Measurements from ENCODE around the gene SLC26A4. TPM values are rescaled to one million over a fixed set of nuclear protein-coding genes. Genes with fewer than 3 reads are reported as not detected.
A peak's percentile ranks its signal among the peaks of the same experiment; 100 is the strongest.

The SLC26A4 gene
- total RNA-seq, 1 experiment from 2014 or later = 0.09 TPM

DNA sequence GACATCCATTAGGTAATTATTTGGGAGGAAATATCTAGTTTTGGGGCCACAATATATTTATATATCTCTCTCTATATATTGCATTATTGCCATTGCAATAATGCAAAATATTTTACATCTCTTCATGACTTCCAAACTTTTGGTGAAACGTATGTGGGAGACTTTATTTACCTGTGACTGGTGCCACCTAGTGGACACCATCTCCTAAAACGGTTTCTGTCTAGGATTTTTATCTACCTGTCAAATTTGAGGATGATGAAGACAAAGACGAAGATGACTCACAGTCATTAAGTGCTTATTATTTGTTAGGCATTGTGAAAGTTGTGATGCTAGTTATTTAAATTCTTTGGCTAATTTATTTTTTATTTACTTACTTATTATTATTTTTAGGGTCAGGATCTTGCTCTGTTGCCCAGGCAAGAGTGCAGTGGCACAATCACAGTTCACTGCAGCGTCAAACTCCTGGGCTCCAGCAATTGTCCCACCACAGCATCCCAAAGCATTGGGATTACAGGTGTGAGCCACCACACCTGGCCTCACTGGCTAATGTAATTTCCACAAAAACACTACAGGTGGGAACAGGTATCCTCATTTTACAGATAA, 64.6 kb downstream of the SLC26A4 start:
- Mint-ChIP-seq H3K36me3 (ENCODE audit: insufficient read depth, unreplicated experiment) (no peaks in the 10 kb centered on the region), H3K27me3 (ENCODE audit: unreplicated experiment) (peaks cover 33% of the 10 kb centered on the region), H3K4me1 (ENCODE audit: low read depth, unreplicated experiment) (no peaks in the 10 kb centered on the region), H3K9me3 (ENCODE audit: low read depth, unreplicated experiment) (no peaks in the 10 kb centered on the region), H3K4me3 (ENCODE audit: low read depth, unreplicated experiment) (no peak overlapping the region), H3K27ac (ENCODE audit: unreplicated experiment) (no peak overlapping the region)
- TF ChIP-seq, protein P1, sequence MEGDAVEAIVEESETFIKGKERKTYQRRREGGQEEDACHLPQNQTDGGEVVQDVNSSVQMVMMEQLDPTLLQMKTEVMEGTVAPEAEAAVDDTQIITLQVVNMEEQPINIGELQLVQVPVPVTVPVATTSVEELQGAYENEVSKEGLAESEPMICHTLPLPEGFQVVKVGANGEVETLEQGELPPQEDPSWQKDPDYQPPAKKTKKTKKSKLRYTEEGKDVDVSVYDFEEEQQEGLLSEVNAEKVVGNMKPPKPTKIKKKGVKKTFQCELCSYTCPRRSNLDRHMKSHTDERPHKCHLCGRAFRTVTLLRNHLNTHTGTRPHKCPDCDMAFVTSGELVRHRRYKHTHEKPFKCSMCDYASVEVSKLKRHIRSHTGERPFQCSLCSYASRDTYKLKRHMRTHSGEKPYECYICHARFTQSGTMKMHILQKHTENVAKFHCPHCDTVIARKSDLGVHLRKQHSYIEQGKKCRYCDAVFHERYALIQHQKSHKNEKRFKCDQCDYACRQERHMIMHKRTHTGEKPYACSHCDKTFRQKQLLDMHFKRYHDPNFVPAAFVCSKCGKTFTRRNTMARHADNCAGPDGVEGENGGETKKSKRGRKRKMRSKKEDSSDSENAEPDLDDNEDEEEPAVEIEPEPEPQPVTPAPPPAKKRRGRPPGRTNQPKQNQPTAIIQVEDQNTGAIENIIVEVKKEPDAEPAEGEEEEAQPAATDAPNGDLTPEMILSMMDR (IDR thresholded peaks at IDR 0.05; ENCODE audit: unreplicated experiment) = peak; percentile 22
- BruUV-seq (replicated peaks) = no TSS peak
- DNase-seq = peak; percentile 44
- intact Hi-C loops (cut with micrococcal nuclease; ENCODE audit: unreplicated experiment) = loop anchor here (1.0 to 10.0 kb wide), 3 partner anchors 140 to 522 kb away; partner anchors contain the start of gene BCAP29
- CTCF ChIA-PET = interaction anchor here (1.6 kb wide), 1 partner anchor 262 kb away, joined by 5 read pairs; no protein-coding TSS in a partner anchor

DNA sequence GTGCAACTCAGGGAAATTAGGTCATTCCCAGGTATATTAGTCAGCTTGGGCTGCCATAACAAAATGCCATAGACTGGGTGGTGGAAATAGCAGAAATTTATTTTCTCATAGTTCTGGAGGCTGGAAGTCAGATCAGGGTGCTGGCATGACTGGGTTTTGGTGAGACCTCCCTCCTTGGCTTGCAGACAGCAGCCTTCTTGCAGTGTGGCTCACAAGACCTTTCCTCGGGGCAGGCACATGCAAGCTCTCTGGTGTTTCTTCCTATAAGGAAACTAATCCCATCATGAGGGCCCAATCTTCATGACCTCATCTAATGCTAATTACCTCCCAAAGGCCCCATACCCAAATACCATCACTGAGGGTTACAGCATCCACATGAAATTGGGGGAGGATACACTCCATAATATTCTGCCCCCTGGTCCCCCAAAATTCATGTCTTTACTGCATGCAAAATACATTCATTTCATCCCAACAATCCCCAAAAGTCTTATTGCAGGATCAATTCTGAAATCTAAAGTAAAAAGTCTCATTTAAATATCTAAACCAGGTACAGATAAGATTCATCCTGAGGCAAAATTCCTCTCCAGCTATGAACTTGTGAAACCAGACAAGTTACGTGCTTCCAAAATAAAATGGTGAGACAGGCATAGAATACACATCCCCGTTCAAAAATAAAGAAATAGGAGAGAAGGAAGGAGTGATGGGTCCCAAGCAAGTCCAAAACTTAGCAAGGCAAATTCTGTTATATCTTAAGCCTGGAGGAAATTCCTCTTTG, 65.9 kb downstream of the SLC26A4 start:
- H3K27me3 Mint-ChIP-seq (ENCODE audit: unreplicated experiment) = peaks cover 33% of the 10 kb centered on the region
- TF ChIP-seq, protein P1 (IDR thresholded peaks at IDR 0.05; ENCODE audit: unreplicated experiment) = no peak
- H3K27ac Mint-ChIP-seq (ENCODE audit: unreplicated experiment) = no peak overlapping the region
- intact Hi-C loops (cut with micrococcal nuclease; ENCODE audit: unreplicated experiment) = loop anchor here (10.0 kb wide), 1 partner anchor 142 kb away; the partner anchor contains the start of gene BCAP29
- no TSS peak for BruUV-seq (replicated peaks)
- no peaks in the 10 kb centered on the region for H3K36me3 Mint-ChIP-seq (ENCODE audit: insufficient read depth, unreplicated experiment)
- no peak for DNase-seq
- no peaks in the 10 kb centered on the region for H3K4me1 Mint-ChIP-seq (ENCODE audit: low read depth, unreplicated experiment)
- no peak overlapping the region for H3K4me3 Mint-ChIP-seq (ENCODE audit: low read depth, unreplicated experiment)
- CTCF ChIA-PET = interaction anchor here (1.6 kb wide), 1 partner anchor 263 kb away, joined by 5 read pairs; no protein-coding TSS in a partner anchor
- no peaks in the 10 kb centered on the region for H3K9me3 Mint-ChIP-seq (ENCODE audit: low read depth, unreplicated experiment)

DNA sequence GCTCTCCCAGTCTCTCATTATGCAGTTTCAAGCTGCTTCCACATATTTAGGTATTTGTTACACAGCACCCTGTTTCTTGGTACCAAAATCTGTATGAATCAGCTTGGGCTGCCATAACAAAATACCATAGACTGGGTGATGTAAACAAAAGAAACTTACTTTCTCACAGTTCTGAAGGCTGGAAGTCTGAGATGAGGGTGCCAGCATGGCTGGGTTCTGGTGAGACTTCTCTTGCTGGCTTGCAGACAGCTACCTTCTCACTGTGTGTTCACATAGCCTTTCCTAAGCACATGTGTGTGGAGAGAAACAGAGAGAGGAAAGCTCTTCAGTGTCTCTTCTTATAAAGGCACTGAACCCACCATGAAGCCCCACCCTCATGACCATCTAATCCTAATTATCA, 67.6 kb downstream of the SLC26A4 start:
- CTCF ChIA-PET = no interaction called here
- TF ChIP-seq, protein P1 (IDR thresholded peaks at IDR 0.05; ENCODE audit: unreplicated experiment) = no peak
- no peak for DNase-seq
- Mint-ChIP-seq H3K9me3 (ENCODE audit: low read depth, unreplicated experiment) (no peaks in the 10 kb centered on the region), H3K27ac (ENCODE audit: unreplicated experiment) (no peak overlapping the region), H3K36me3 (ENCODE audit: insufficient read depth, unreplicated experiment) (no peaks in the 10 kb centered on the region), H3K4me1 (ENCODE audit: low read depth, unreplicated experiment) (no peaks in the 10 kb centered on the region), H3K27me3 (ENCODE audit: unreplicated experiment) (peaks cover 33% of the 10 kb centered on the region), H3K4me3 (ENCODE audit: low read depth, unreplicated experiment) (no peak overlapping the region)
- no TSS peak for BruUV-seq (replicated peaks)
- intact Hi-C loops (cut with micrococcal nuclease; ENCODE audit: unreplicated experiment) = loop anchor here (10.0 kb wide), 1 partner anchor 143 kb away; the partner anchor contains the start of gene BCAP29

DNA sequence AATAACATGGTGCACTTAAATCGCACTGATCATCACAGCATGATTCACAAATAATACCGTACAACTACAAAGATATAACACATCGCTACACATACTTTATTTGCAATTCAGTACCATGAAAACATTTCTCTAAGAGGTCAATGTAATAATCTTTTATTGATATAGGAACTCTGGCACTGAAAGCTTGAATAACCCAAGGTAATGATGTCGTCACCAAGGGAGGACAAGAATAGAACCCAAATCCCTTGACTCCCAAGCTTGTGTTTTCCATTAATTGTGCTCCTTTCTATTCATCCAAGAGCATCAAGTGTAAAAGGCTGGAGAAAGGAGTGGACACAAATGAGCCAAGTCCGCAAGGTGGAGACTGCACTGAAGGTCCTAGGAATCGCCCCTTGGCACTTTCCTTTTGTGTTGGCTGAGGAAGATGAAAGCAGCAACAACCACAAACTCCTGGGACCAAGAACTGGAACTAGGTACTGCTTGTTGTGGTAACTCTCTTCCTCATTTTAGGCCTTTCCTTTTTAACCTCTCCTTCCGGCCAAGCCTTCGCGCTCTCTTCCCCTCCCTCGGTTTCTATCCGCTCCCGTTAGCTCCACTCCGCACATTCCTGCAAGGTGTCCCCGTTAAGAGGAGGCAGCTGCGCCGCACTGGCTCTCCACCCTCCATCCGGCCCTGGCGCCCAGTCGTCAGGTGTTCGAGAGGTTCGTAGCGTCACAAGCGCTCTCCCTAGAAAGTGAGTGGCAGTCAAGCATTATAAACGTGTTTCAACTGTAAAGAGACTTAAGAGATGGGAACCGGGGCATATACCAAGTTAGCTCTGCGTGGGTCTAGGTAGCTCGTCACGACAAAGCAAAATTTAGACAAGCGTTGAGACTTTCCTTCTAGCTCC, 82.3 kb downstream of the SLC26A4 start:
- Mint-ChIP-seq H3K9me3 (ENCODE audit: low read depth, unreplicated experiment) (no peaks in the 10 kb centered on the region), H3K4me1 (ENCODE audit: low read depth, unreplicated experiment) (peaks cover 22% of the 10 kb centered on the region), H3K27ac (ENCODE audit: unreplicated experiment) (peak overlapping the region; percentile 96), H3K36me3 (ENCODE audit: insufficient read depth, unreplicated experiment) (peaks cover 25% of the 10 kb centered on the region), H3K4me3 (ENCODE audit: low read depth, unreplicated experiment) (peak overlapping the region; percentile 96), H3K27me3 (ENCODE audit: unreplicated experiment) (no peaks in the 10 kb centered on the region)
- DNase-seq = no peak
- intact Hi-C loops (cut with micrococcal nuclease; ENCODE audit: unreplicated experiment) = loop anchor here (2.0 kb wide), 1 partner anchor 136 kb away; no protein-coding TSS in a partner anchor
- TF ChIP-seq, protein P1 (IDR thresholded peaks at IDR 0.05; ENCODE audit: unreplicated experiment) = no peak
- BruUV-seq (replicated peaks) = no TSS peak
- CTCF ChIA-PET = interaction anchor here (0.6 to 1.9 kb wide), 5 partner anchors 10 to 280 kb away, joined by 3 to 20 read pairs (median 6); no protein-coding TSS in a partner anchor

Measured in Calu3 (cell line).